H1 (cell line): ENCODE results near the gene SLC7A6OS.

Experiments
- CEBPB ChIP-seq: IDR thresholded peaks from 2 replicates; pipeline ENCODE4 v1.6.1; 2012; ENCODE audit warnings: low read depth, low read length
- TF ChIP-seq, protein P1 (sequence below), 3 experiments: IDR thresholded peaks; 1 replicate in 2 of 3; 2 replicates in 1 of 3; pipeline versions ENCODE4 v1.5.1 to v1.6.1; 2011; ENCODE audit warnings: low read length in 3 of 3, mild to moderate bottlenecking in 3 of 3, inconsistent platforms in 2 of 3, low read depth in 1 of 3, moderate library complexity in 1 of 3; ENCODE audit not compliant: insufficient read depth in 1 of 3; ENCODE audit errors: control extremely low read depth in 1 of 3

- TF ChIP-seq, protein P1, sequence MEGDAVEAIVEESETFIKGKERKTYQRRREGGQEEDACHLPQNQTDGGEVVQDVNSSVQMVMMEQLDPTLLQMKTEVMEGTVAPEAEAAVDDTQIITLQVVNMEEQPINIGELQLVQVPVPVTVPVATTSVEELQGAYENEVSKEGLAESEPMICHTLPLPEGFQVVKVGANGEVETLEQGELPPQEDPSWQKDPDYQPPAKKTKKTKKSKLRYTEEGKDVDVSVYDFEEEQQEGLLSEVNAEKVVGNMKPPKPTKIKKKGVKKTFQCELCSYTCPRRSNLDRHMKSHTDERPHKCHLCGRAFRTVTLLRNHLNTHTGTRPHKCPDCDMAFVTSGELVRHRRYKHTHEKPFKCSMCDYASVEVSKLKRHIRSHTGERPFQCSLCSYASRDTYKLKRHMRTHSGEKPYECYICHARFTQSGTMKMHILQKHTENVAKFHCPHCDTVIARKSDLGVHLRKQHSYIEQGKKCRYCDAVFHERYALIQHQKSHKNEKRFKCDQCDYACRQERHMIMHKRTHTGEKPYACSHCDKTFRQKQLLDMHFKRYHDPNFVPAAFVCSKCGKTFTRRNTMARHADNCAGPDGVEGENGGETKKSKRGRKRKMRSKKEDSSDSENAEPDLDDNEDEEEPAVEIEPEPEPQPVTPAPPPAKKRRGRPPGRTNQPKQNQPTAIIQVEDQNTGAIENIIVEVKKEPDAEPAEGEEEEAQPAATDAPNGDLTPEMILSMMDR (IDR thresholded peaks at IDR 0.05; ENCODE audit: control extremely low read depth in 1 of 3, insufficient read depth in 1 of 3, low read depth in 1 of 3, low read length in 3 of 3): no peak
- TF ChIP-seq CEBPB: no peak
Measured at GRCh38 chr16:68324336-68324735, 13.6 kb upstream of the SLC7A6OS start.
